Osteoblast (primary cell): ENCODE results near the gene TRMT2A. TPM values are rescaled to one million over a fixed set of nuclear protein-coding genes. Genes with fewer than 3 reads are reported as not detected.

Source experiments
- DNase-seq: peaks from one replicate; pipeline ENCODE4 v3.0.0; 2011; ENCODE audit warnings: low spot score, mixed read lengths; ENCODE audit not compliant: insufficient read length; ENCODE audit errors: missing footprints
- H2AFZ ChIP-seq: 2 replicates; pipeline ENCODE4 v1.6.0; 2011; ENCODE audit warnings: mild to moderate bottlenecking, low read length
- H3K27ac ChIP-seq: 2 replicates; pipeline ENCODE4 v1.5.1; 2011; ENCODE audit warnings: mild to moderate bottlenecking, low read depth, low read length, moderate library complexity
- H3K27me3 ChIP-seq: 2 replicates; pipeline ENCODE4 v1.6.0; 2012; ENCODE audit warnings: mild to moderate bottlenecking, control low read depth, inconsistent platforms, low read length, moderate library complexity; ENCODE audit not compliant: insufficient read depth
- H3K36me3 ChIP-seq: 2 replicates; pipeline ENCODE4 v1.5.1; 2011; ENCODE audit warnings: mild to moderate bottlenecking, low read length, control low read depth, moderate library complexity; ENCODE audit not compliant: insufficient read depth
- H3K4me1 ChIP-seq: 2 replicates; pipeline ENCODE4 v1.5.1; 2011; ENCODE audit warnings: mild to moderate bottlenecking, low read length, control low read depth, moderate library complexity; ENCODE audit not compliant: insufficient read depth
- H3K4me2 ChIP-seq: 2 replicates; pipeline ENCODE4 v1.6.0; 2011; ENCODE audit warnings: mild to moderate bottlenecking, low read length; ENCODE audit not compliant: insufficient read depth
- H3K4me3 ChIP-seq: fragments of 200-600 bp; sonication (generic); 3 replicates; pipeline ENCODE4 v1.5.1; 2012; ENCODE audit warnings: mild to moderate bottlenecking, low read length, inconsistent platforms; ENCODE audit not compliant: insufficient read depth
- H3K79me2 ChIP-seq: 2 replicates; pipeline ENCODE4 v1.6.0; 2012; ENCODE audit warnings: mild to moderate bottlenecking, low read length, control low read depth, inconsistent platforms; ENCODE audit not compliant: insufficient read depth
- H3K9me3 ChIP-seq: 2 replicates; pipeline ENCODE4 v1.5.1; 2011; ENCODE audit warnings: low read depth, low read length, control low read depth
- H4K20me1 ChIP-seq: 2 replicates; pipeline ENCODE4 v1.6.0; 2012; ENCODE audit warnings: mild to moderate bottlenecking, low read length, control low read depth; ENCODE audit not compliant: insufficient read depth
- total RNA-seq: library from RNA; depleted of rRNA; stranded (reverse); fragments of >200 nt; gene quantifications from 2 replicates; pipeline ENCODE4 v1.2.3, GENCODE V29; 2012
- TF ChIP-seq, protein P1 (sequence below): IDR thresholded peaks from 2 replicates; pipeline ENCODE4 v1.5.1; 2011; ENCODE audit warnings: mild to moderate bottlenecking, low read depth, low read length, moderate library complexity; ENCODE audit errors: extremely low read depth

The TRMT2A gene
- total RNA-seq, 1 donor, result 43.8 TPM

DNA sequence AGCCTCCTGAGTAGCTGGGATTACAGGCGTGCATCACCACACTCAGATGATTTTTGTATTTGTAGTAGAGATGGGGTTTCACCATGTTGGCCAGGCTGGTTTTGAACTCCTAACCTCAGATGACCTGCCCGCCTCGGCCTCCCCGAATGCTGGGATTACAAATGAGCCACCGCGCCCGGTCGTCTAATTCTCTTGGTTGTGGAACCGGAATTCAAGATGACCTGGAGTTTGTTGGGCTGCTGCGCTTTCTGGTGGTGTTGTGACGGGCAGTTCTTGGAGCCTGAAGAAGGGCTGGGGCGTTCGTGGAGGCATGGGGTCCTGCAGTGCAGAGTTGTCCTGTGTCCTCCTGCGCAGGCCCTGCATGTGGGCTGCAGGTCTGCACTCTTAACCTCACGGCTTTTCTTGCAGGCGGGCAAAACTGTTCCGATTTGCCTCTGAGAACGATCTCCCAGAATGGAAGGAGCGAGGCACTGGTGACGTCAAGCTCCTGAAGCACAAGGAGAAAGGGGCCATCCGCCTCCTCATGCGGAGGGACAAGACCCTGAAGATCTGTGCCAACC, 4.9 kb upstream of the TRMT2A start:
- TF ChIP-seq, protein P1, sequence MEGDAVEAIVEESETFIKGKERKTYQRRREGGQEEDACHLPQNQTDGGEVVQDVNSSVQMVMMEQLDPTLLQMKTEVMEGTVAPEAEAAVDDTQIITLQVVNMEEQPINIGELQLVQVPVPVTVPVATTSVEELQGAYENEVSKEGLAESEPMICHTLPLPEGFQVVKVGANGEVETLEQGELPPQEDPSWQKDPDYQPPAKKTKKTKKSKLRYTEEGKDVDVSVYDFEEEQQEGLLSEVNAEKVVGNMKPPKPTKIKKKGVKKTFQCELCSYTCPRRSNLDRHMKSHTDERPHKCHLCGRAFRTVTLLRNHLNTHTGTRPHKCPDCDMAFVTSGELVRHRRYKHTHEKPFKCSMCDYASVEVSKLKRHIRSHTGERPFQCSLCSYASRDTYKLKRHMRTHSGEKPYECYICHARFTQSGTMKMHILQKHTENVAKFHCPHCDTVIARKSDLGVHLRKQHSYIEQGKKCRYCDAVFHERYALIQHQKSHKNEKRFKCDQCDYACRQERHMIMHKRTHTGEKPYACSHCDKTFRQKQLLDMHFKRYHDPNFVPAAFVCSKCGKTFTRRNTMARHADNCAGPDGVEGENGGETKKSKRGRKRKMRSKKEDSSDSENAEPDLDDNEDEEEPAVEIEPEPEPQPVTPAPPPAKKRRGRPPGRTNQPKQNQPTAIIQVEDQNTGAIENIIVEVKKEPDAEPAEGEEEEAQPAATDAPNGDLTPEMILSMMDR, result no peak
- Histone ChIP-seq H3K4me2 (no peak overlapping the region), H2AFZ (no peak overlapping the region), H3K27ac (no peak overlapping the region), H3K79me2 (peaks cover 72% of the 10 kb centered on the region), H3K36me3 (peaks cover 57% of the 10 kb centered on the region), H3K9me3 (no peaks in the 10 kb centered on the region), H3K4me1 (peaks cover 12% of the 10 kb centered on the region), H4K20me1 (peaks cover 25% of the 10 kb centered on the region), H3K4me3 (no peak overlapping the region), H3K27me3 (no peaks in the 10 kb centered on the region)
- DNase-seq, result no peak

DNA sequence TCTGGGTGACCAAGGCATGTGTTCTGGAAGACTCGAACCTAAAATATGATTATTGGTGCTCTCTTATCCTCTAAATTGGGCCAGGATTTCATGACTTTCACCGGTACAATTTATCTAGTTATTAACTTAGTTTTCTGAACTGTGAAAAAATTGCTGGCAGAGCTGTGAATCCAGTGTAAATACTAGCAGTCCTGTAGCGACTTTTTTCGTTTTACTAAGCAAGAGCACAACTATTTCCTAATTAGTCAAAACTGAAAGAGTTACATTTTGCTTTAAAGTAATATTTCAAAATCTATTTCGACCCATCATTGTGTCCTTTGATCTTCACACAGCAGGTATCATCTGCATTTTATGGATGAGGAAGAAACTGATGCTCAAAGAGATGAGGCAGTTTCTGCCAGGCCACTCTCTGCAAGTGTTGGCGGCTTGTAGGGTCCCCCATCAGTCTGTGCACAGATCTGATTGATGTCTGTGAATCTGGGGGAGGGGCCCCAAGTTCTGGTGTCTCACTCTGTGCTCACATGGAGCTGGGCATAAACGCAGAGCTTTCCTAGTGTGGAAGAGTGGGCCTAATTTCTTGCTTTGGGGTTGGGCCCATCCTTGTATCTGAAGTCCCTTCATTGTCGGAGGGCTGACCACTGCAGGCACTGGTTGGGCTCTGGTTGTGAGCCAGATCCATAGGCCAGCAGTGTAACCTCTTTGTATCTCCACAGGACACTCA, 1.4 kb upstream of the TRMT2A start:
- peak overlapping the region; percentile 99 for H3K4me3 ChIP-seq
- TF ChIP-seq, protein P1, result no peak
- peaks cover 89% of the 10 kb centered on the region for H3K79me2 ChIP-seq
- H3K9me3 ChIP-seq, result no peaks in the 10 kb centered on the region
- H3K27ac ChIP-seq, result peak overlapping the region; percentile 29
- peaks cover 20% of the 10 kb centered on the region for H3K4me1 ChIP-seq
- H4K20me1 ChIP-seq, result peaks cover 17% of the 10 kb centered on the region
- no peaks in the 10 kb centered on the region for H3K27me3 ChIP-seq
- H3K4me2 ChIP-seq, result peak overlapping the region; percentile 84
- peak; percentile 95 for DNase-seq
- peak overlapping the region; percentile 10 for H2AFZ ChIP-seq
- peaks cover 48% of the 10 kb centered on the region for H3K36me3 ChIP-seq

DNA sequence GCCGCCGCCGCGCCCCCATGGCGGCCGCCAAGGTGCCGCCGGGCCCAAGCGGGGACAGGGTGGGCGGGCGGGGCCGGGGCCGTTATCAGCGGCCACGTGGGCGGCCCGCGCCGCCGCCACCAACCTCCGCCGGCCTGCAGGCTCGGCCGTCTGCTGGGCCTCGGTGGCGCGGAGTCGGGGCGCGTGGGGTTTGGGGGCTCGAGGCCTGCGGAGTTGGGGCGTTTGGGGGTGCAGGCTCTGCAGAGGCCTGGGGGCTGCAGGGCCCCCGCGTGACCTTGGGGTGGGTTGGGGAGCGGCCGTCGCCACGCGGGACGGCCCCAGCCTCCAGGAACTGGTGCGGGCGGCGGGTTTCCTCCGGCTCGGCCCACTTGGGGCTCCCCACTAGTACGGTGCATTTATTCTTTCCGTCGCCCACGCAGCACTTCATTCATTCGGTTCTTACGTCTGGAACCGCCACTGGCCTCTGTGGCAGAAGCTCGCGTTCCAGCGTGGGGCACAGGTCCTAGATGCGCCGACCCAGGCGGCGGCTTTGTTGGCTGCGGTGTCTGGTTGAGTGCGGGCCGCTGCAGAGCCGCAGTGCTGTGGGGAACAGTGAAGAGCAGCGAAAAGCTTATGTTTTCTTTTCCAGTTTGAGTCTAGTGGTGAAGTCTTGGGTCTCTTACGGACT, 740 bp upstream of the TRMT2A start:
- H3K27ac ChIP-seq, result peak overlapping the region; percentile 29
- H2AFZ ChIP-seq, result peak overlapping the region; percentile 10
- H3K36me3 ChIP-seq, result peaks cover 49% of the 10 kb centered on the region

More for the DNA sequence above, 740 bp upstream of the TRMT2A start:
- TF ChIP-seq, protein P1, result no peak
- H3K27me3 ChIP-seq, result no peaks in the 10 kb centered on the region
- H3K4me2 ChIP-seq, result peak overlapping the region; percentile 84
- H4K20me1 ChIP-seq, result peaks cover 16% of the 10 kb centered on the region
- DNase-seq, result peak; percentile 94
- H3K4me3 ChIP-seq, result peak overlapping the region; percentile 99
- peaks cover 20% of the 10 kb centered on the region for H3K4me1 ChIP-seq
- H3K79me2 ChIP-seq, result peaks cover 89% of the 10 kb centered on the region
- H3K9me3 ChIP-seq, result no peaks in the 10 kb centered on the region
